GM12878 (cell line): ENCODE results near the gene CUL1. TPM values are rescaled to one million over a fixed set of nuclear protein-coding genes. Genes with fewer than 3 reads are reported as not detected.

Experiments
- ATAC-seq: fragments of 200-7000 bp; cut with Tn5 transposase; 3 replicates; pipeline ENCODE4 v1.9.1; 2020; ENCODE audit warnings: mild to moderate bottlenecking, moderate library complexity
- BruUV-seq: library from RNA; stranded (reverse); fragments of 400-500 nt; replicated peaks from 2 replicates; lab custom pipeline; 2021; lab: Mats Ljungman, UMichigan
- CTCF ChIA-PET: fragments of 300-600 bp; sonication (Branson Sonifier 250); formaldehyde crosslinking; extraction: SDS; loops from one replicate; lab custom pipeline; 2021; ENCODE audit warnings: inconsistent platforms; lab: Yijun Ruan, JAX
- POLR2A ChIA-PET: fragments of 350-600 bp; formaldehyde crosslinking; extraction: SDS; loops from one replicate; lab custom pipeline; 2021; ENCODE audit warnings: inconsistent platforms; lab: Charles Lee
- RAD21 ChIA-PET: fragments of 300-600 bp; sonication (Branson Sonifier 250); formaldehyde crosslinking; loops from one replicate; lab custom pipeline; 2023; ENCODE audit warnings: antibody characterized with exemption; ENCODE audit not compliant: unreplicated experiment; lab: Charles Lee
- SMC1A ChIA-PET: fragments of 300-600 bp; sonication (Branson Sonifier 250); formaldehyde crosslinking; loops from one replicate; lab custom pipeline; 2023; ENCODE audit not compliant: unreplicated experiment, uncharacterized antibody; lab: Charles Lee
- DNase-seq: peaks from one replicate; pipeline ENCODE4 v3.0.0-alpha.2; 2011; ENCODE audit warnings: low read depth, low spot score
- FAIRE-seq: peaks from 3 replicates; lab custom pipeline; 2011; peaks lifted over from hg19 to GRCh38; lab: Jason Lieb, UNC
- H2AFZ ChIP-seq: 2 replicates; pipeline ENCODE4 v1.6.0; 2011; ENCODE audit warnings: low read depth, low read length, control low read depth; ENCODE audit not compliant: control insufficient read depth
- H3K27ac ChIP-seq: 2 replicates; pipeline ENCODE4 v1.5.1; 2011; ENCODE audit warnings: control low read depth; ENCODE audit not compliant: control insufficient read depth, insufficient read depth
- H3K27me3 ChIP-seq, 2 experiments: replicated peaks in 1 of 2; 2 replicates each; pipeline versions ENCODE4 v1.6.0 to v1.6.1; 2011; ENCODE audit warnings: low read length in 1 of 2; ENCODE audit not compliant: control insufficient read depth in 2 of 2, insufficient read depth in 2 of 2
- H3K36me3 ChIP-seq, 2 experiments: 2 replicates each; pipeline ENCODE4 v1.5.1; 2011; ENCODE audit warnings: low read length in 1 of 2; ENCODE audit not compliant: control insufficient read depth in 2 of 2, insufficient read depth in 2 of 2
- H3K4me1 ChIP-seq: 2 replicates; pipeline ENCODE4 v1.6.1; 2011; ENCODE audit warnings: mild to moderate bottlenecking, low read length, moderate library complexity, mixed read lengths; ENCODE audit not compliant: control insufficient read depth, insufficient read depth
- H3K4me2 ChIP-seq: 2 replicates; pipeline ENCODE4 v1.6.0; 2011; ENCODE audit warnings: control low read depth; ENCODE audit not compliant: control insufficient read depth, insufficient read depth
- H3K4me3 ChIP-seq: fragments of 200-600 bp; sonication (generic); 2 replicates; pipeline ENCODE4 v1.5.1; 2016
- H3K79me2 ChIP-seq: 2 replicates; pipeline ENCODE4 v1.6.0; 2011; ENCODE audit warnings: low read length; ENCODE audit not compliant: control insufficient read depth, insufficient read depth
- H3K9ac ChIP-seq: 2 replicates; pipeline ENCODE4 v1.8.0; 2011; ENCODE audit warnings: low read length, control low read depth, mixed read lengths; ENCODE audit not compliant: control insufficient read depth, insufficient read depth
- H3K9me3 ChIP-seq: replicated peaks from 3 replicates; pipeline ENCODE4 v1.5.1; 2011; ENCODE audit warnings: mild to moderate bottlenecking, low read length; ENCODE audit not compliant: control insufficient read depth, insufficient read depth
- H4K20me1 ChIP-seq: 2 replicates; pipeline ENCODE4 v1.6.0; 2011; ENCODE audit not compliant: control insufficient read depth, insufficient read depth
- ATF7 ChIP-seq: fragments of 450-650 bp; IDR thresholded peaks from 2 replicates; pipeline ENCODE4 v1.6.1; 2016; ENCODE audit warnings: low read depth, mild to moderate bottlenecking
- BHLHE40 ChIP-seq, 2 experiments: fragments of 450-650 bp in 1 of 2; IDR thresholded peaks; 2 replicates each; pipeline ENCODE4 v1.6.1; 2011 to 2017; ENCODE audit warnings: low read depth in 2 of 2, borderline replicate concordance in 1 of 2, improper control_type of control experiment in 1 of 2, low read length in 1 of 2, mild to moderate bottlenecking in 1 of 2
- ESRRA ChIP-seq: IDR thresholded peaks from 2 replicates; pipeline ENCODE4 v1.6.1; 2012; ENCODE audit warnings: mild to moderate bottlenecking, low read length, improper control_type of control experiment
- REST ChIP-seq: IDR thresholded peaks from 2 replicates; pipeline ENCODE4 v1.6.1; 2012; ENCODE audit warnings: mild to moderate bottlenecking, low read depth, low read length
- RUNX3 ChIP-seq: IDR thresholded peaks from 2 replicates; pipeline ENCODE4 v1.6.1; 2012; ENCODE audit warnings: low read length, inconsistent platforms
- SPI1 ChIP-seq: IDR thresholded peaks from 2 replicates; pipeline ENCODE4 v1.6.1; 2011; ENCODE audit warnings: low read depth, mild to moderate bottlenecking, low read length, moderate library complexity, borderline replicate concordance; ENCODE audit not compliant: insufficient read depth
- TCF12 ChIP-seq: IDR thresholded peaks from 2 replicates; pipeline ENCODE4 v1.6.1; 2011; ENCODE audit warnings: low read depth, mild to moderate bottlenecking, low read length
- WGBS: methylation state at CpG from one replicate; pipeline ENCODE4 v1.1.6; 2016; ENCODE audit warnings: low lambda C conversion rate; ENCODE audit not compliant: insufficient replicate concordance, insufficient coverage; ENCODE audit errors: missing lambda C conversion rate; 5-methylcytosine and 5-hydroxymethylcytosine counted together
- in situ Hi-C: fragments of 300-500 bp; cut with MboI; formaldehyde crosslinking; loops from 9 replicates; pipeline ENCODE4 v1.14.3; 2018; ENCODE audit warnings: mixed read lengths
- intact Hi-C: fragments of 100-400 bp; cut with micrococcal nuclease; formaldehyde crosslinking; loops from one replicate; pipeline ENCODE4 v1.14.2; 2022; ENCODE audit not compliant: unreplicated experiment
- polyA plus RNA-seq, 11 experiments: library from polyadenylated mRNA; depleted of rRNA in 4 of 11; unstranded in 6 of 11; stranded (reverse) in 5 of 11; fragments of >200 nt; fragmentation: Nextera tagmentation in 4 of 11; fragmentation: Illumina TruSeq in 1 of 11; extraction: Ambion mirVana in 4 of 11; extraction: Trizol in 1 of 11; gene quantifications; 1 replicate in 1 of 11; 2 replicates in 10 of 11; pipeline versions ENCODE4 v1.2.1 to v1.2.3, GENCODE V29; 2011 to 2016; ENCODE audit warnings: inconsistent platforms in 2 of 11, missing spikeins in 2 of 11, low read depth in 1 of 11
- total RNA-seq, 4 experiments: library from RNA; depleted of rRNA in 3 of 4; stranded (reverse); fragments of >200 nt in 3 of 4; fragmentation: Illumina TruSeq in 1 of 4; extraction: Trizol in 1 of 4; gene quantifications; 2 replicates each; pipeline versions ENCODE4 v1.2.1 to v1.2.3, GENCODE V29; 2013 to 2021

Gene CUL1
- total and polyA plus RNA-seq, 10 of the 15 experiments (the other 5 are each of a cell fraction or from before 2014, with no cell fraction given), result 13.3 to 63.9 (median 45.9) TPM

- RAD21 ChIA-PET, result interaction anchor here (1.0 kb wide), 1 partner anchor 228 kb away, joined by 3 read pairs; no protein-coding TSS in a partner anchor
- Histone ChIP-seq H4K20me1 (peaks cover 10% of the 10 kb centered on the region; the same call in 1 of the 2 replicates), H3K27ac (no peak overlapping the region), H3K36me3 (peaks cover 0 to 11% of the 10 kb centered on the region in 2 experiments; a peak in 1 of 4 replicates), H3K9me3 (no peaks in the 10 kb centered on the region), H3K4me2 (peak overlapping the region; percentile 47), H3K79me2 (peaks cover 86% of the 10 kb centered on the region), H2AFZ (no peak overlapping the region), H3K27me3 (no peaks in the 10 kb centered on the region), H3K4me1 (peaks cover 26% of the 10 kb centered on the region)
- CTCF ChIA-PET, result interaction anchor here (0.7 to 2.7 kb wide), 8 partner anchors 8 to 447 kb away, joined by 3 to 11 read pairs (median 5); no protein-coding TSS in a partner anchor
- no TSS peak for BruUV-seq
- in situ Hi-C loops, result no loop called here
- DNase-seq, result no peak
- intact Hi-C loops, result no loop called here
- SMC1A ChIA-PET, result interaction anchor here (1.1 to 2.9 kb wide), 8 partner anchors 8 to 49 kb away, joined by 3 to 19 read pairs (median 6); partner anchors contain the start of gene CUL1
- POLR2A ChIA-PET, result interaction anchor here (1.5 to 3.2 kb wide), 2 partner anchors 13 to 172 kb away, joined by 4 to 14 read pairs; partner anchors contain the start of gene CUL1
- ATAC-seq, result peak; percentile 46
- peak; percentile 48; the same call in 1 of the 2 replicates for TF ChIP-seq SPI1
- no peak for TF ChIP-seq REST
- TF ChIP-seq ATF7, result peak; percentile 36; the same call in 1 of the 2 replicates
- peak; percentile 49 for TF ChIP-seq RUNX3
- TF ChIP-seq BHLHE40 (IDR thresholded peaks at IDR 0.05; ENCODE audit: borderline replicate concordance in 1 of 2, low read depth in 2 of 2, low read length in 1 of 2), result peak in 1 of 2 experiments; percentile 51; a peak in 2 of 4 replicates
- no peak for TF ChIP-seq ESRRA
- TF ChIP-seq TCF12, result 0 out of 2 replicates have a peak, but pooled peaks have one; percentile 21
- TF ChIP-seq, all 136 proteins: peak for 5
- 52% methylated on average over 16 of the region's 16 CpGs for WGBS
- Histone ChIP-seq H3K4me3 (no peak overlapping the region), H3K9ac (no peak overlapping the region)
- FAIRE-seq, result no peak
These were observed 12.7 kb downstream of the CUL1 start for GRCh38 chr7:148711191-148712102.
